OCI-LY1 (cell line): ENCODE measurements around the gene RNU1-2.
"Not testable (repeated sequence)": the region's sequence is repeated elsewhere in the genome, so short reads cannot be mapped to it uniquely, and the experiment has no call there.

ENCODE experiments used
- H2AFZ ChIP-seq: fragments of 200-600 bp; sonication (generic), shearing (Covaris generic); 2 replicates; pipeline ENCODE4 v1.6.0; 2014; ENCODE audit warnings: antibody characterized with exemption, mild to moderate bottlenecking, low read length
- H3F3A ChIP-seq: fragments of 200-600 bp; sonication (generic), shearing (Covaris generic); 2 replicates; pipeline ENCODE4 v1.6.0; 2014; ENCODE audit warnings: mild to moderate bottlenecking, antibody characterized with exemption, low read length, moderate library complexity; ENCODE audit not compliant: insufficient read depth
- H3K27ac ChIP-seq: fragments of 200-600 bp; sonication (generic); 2 replicates; pipeline ENCODE4 v1.5.1; 2014; ENCODE audit warnings: low read length, mixed run types, mild to moderate bottlenecking, low read depth; ENCODE audit not compliant: poor library complexity, severe bottlenecking
- H3K27me3 ChIP-seq: fragments of 200-600 bp; sonication (generic); 2 replicates; pipeline ENCODE4 v1.6.0; 2014; ENCODE audit warnings: antibody characterized with exemption, mild to moderate bottlenecking, low read length, moderate library complexity; ENCODE audit not compliant: insufficient read depth
- H3K36me3 ChIP-seq: fragments of 200-600 bp; sonication (generic); 2 replicates; pipeline ENCODE4 v1.6.1; 2014; ENCODE audit warnings: mild to moderate bottlenecking, antibody characterized with exemption, low read length, moderate library complexity, mixed read lengths; ENCODE audit not compliant: insufficient read depth
- H3K4me1 ChIP-seq: fragments of 200-600 bp; sonication (generic); 2 replicates; pipeline ENCODE4 v1.5.1; 2014; ENCODE audit warnings: mild to moderate bottlenecking, low read length, moderate library complexity; ENCODE audit not compliant: insufficient read depth, severe bottlenecking
- H3K4me2 ChIP-seq: fragments of 200-600 bp; sonication (generic), shearing (Covaris generic); 2 replicates; pipeline ENCODE4 v1.6.1; 2014; ENCODE audit warnings: low read length
- H3K4me3 ChIP-seq: fragments of 200-600 bp; sonication (generic); 2 replicates; pipeline ENCODE4 v1.5.1; 2014; ENCODE audit warnings: low read length, low read depth, mild to moderate bottlenecking, mixed read lengths; ENCODE audit not compliant: poor library complexity, severe bottlenecking
- H3K79me2 ChIP-seq: fragments of 200-600 bp; shearing (Covaris generic); 2 replicates; pipeline ENCODE4 v1.6.1; 2016; ENCODE audit warnings: mixed run types, low read length, mixed read lengths; ENCODE audit not compliant: insufficient read depth
- H3K9ac ChIP-seq: fragments of 200-600 bp; sonication (generic), shearing (Covaris generic); 2 replicates; pipeline ENCODE4 v1.6.1; 2014; ENCODE audit warnings: mild to moderate bottlenecking, low read length, mixed read lengths
- H3K9me2 ChIP-seq: fragments of 200-600 bp; sonication (generic), shearing (Covaris generic); 2 replicates; pipeline ENCODE4 v1.6.1; 2014; ENCODE audit warnings: low read depth, mild to moderate bottlenecking, low read length, mixed read lengths
- H3K9me3 ChIP-seq: fragments of 200-600 bp; shearing (Covaris generic); 2 replicates; pipeline ENCODE4 v1.6.1; 2014; ENCODE audit warnings: low read length, mixed read lengths
- H4K20me1 ChIP-seq: fragments of 200-600 bp; sonication (generic), shearing (Covaris generic); 2 replicates; pipeline ENCODE4 v1.6.0; 2016; ENCODE audit warnings: mild to moderate bottlenecking, low read length; ENCODE audit not compliant: insufficient read depth
- CTCF ChIP-seq: fragments of 200-600 bp; sonication (generic), shearing (Covaris generic); IDR thresholded peaks from 2 replicates; pipeline ENCODE4 v1.5.1; 2017; ENCODE audit warnings: mild to moderate bottlenecking, antibody characterized with exemption, low read length, moderate library complexity, mixed read lengths
- EZH2 ChIP-seq: fragments of 200-600 bp; sonication (generic), shearing (Covaris generic); IDR thresholded peaks from 2 replicates; pipeline ENCODE4 v1.8.0; 2017; ENCODE audit warnings: borderline replicate concordance, mixed run types, mild to moderate bottlenecking, antibody characterized with exemption, low read length, moderate library complexity, mixed read lengths

The RNU1-2 gene

GRCh38 chr1:16938351-16939321, 42.9 kb downstream of the RNU1-2 start:
- Histone ChIP-seq H4K20me1 (no peaks in the 10 kb centered on the region), H3K4me1 (no peaks in the 10 kb centered on the region), H2AFZ (no peak overlapping the region), H3K79me2 (no peaks in the 10 kb centered on the region), H3K36me3 (no peaks in the 10 kb centered on the region), H3K9ac (no peak overlapping the region), H3K9me3 (no peaks in the 10 kb centered on the region), H3K27ac (no peak overlapping the region), H3K4me3 (no peak overlapping the region), H3K9me2 (no peaks in the 10 kb centered on the region), H3K4me2 (no peak overlapping the region), H3F3A (no peaks in the 10 kb centered on the region), H3K27me3 (no peaks in the 10 kb centered on the region)
- TF ChIP-seq EZH2 (no peak), CTCF (no peak)

- not testable (repeated sequence) for H3K27me3 ChIP-seq, H2AFZ ChIP-seq, H3K27ac ChIP-seq, H3K4me3 ChIP-seq, H3K9me2 ChIP-seq, H3F3A ChIP-seq, H3K36me3 ChIP-seq, H3K4me2 ChIP-seq, H3K4me1 ChIP-seq, H3K9ac ChIP-seq, H4K20me1 ChIP-seq, H3K79me2 ChIP-seq, H3K9me3 ChIP-seq
Observed at GRCh38 chr1:16939386-16940180, 43.8 kb downstream of the RNU1-2 start.

GRCh38 chr1:16944038-16944437, 48.3 kb downstream of the RNU1-2 start:
- Histone ChIP-seq H4K20me1 (no peaks in the 10 kb centered on the region), H3F3A (no peaks in the 10 kb centered on the region), H3K27ac (no peak overlapping the region), H3K4me2 (no peak overlapping the region), H3K9me3 (no peaks in the 10 kb centered on the region), H3K9me2 (no peaks in the 10 kb centered on the region), H3K9ac (no peak overlapping the region), H3K36me3 (no peaks in the 10 kb centered on the region), H3K79me2 (no peaks in the 10 kb centered on the region), H2AFZ (no peak overlapping the region), H3K4me1 (no peaks in the 10 kb centered on the region), H3K4me3 (no peak overlapping the region), H3K27me3 (no peaks in the 10 kb centered on the region)
- no peak for TF ChIP-seq EZH2
- no peak for TF ChIP-seq CTCF

- H3K4me1 ChIP-seq, H3K27ac ChIP-seq, H3K9ac ChIP-seq, H3K36me3 ChIP-seq, H3K9me2 ChIP-seq, H2AFZ ChIP-seq, H4K20me1 ChIP-seq, H3K79me2 ChIP-seq, H3F3A ChIP-seq, H3K4me2 ChIP-seq, H3K27me3 ChIP-seq, H3K4me3 ChIP-seq, H3K9me3 ChIP-seq: not testable (repeated sequence)
Observed at GRCh38 chr1:16945512-16945911, 49.7 kb downstream of the RNU1-2 start.
